C4-2B (cell line): ENCODE measurements around the gene CYP2S1.

Experiments used
- ZFX ChIP-seq: fragments of 450-650 bp; IDR thresholded peaks from 2 replicates; pipeline ENCODE4 v1.6.1; 2017
- TF ChIP-seq, protein P1 (sequence below): fragments of 450-650 bp; conservative IDR thresholded peaks from 2 replicates; pipeline ENCODE4 v1.5.1; 2017; ENCODE audit warnings: mild to moderate bottlenecking

DNA sequence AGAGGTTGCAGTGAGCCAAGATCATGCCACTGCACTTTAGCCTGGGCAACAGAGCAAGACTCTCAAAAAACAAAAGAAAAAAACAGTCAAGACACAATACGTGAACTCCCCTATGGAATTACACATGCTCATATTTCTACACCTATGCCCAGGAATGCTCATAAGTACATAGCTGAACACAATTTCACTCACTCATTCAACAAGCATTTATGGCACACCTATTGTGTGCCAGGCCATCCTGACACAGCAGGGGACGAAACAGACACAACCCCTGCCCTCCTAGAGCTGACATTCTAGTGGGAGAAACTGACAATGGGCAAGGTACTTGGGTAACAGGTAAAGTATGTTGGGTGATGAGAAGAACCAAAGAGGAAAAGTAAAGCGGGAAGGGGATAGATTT is 35.5 kb downstream of the CYP2S1 start:
- TF ChIP-seq, protein P1, sequence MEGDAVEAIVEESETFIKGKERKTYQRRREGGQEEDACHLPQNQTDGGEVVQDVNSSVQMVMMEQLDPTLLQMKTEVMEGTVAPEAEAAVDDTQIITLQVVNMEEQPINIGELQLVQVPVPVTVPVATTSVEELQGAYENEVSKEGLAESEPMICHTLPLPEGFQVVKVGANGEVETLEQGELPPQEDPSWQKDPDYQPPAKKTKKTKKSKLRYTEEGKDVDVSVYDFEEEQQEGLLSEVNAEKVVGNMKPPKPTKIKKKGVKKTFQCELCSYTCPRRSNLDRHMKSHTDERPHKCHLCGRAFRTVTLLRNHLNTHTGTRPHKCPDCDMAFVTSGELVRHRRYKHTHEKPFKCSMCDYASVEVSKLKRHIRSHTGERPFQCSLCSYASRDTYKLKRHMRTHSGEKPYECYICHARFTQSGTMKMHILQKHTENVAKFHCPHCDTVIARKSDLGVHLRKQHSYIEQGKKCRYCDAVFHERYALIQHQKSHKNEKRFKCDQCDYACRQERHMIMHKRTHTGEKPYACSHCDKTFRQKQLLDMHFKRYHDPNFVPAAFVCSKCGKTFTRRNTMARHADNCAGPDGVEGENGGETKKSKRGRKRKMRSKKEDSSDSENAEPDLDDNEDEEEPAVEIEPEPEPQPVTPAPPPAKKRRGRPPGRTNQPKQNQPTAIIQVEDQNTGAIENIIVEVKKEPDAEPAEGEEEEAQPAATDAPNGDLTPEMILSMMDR, result no peak
- TF ChIP-seq ZFX, result no peak
